Mesothelial cell of epicardium (in vitro differentiated cells): ENCODE data around the gene PRKD1. TPM values are rescaled to one million over a fixed set of nuclear protein-coding genes. Genes with fewer than 3 reads are reported as not detected.

Experiments
- DNase-seq, 2 experiments: peaks; one replicate each; pipeline ENCODE4 v3.0.0; 2021; ENCODE audit warnings: low spot score in 2 of 2; ENCODE audit not compliant: unreplicated experiment in 2 of 2
- H3K27ac Mint-ChIP-seq: 2 replicates; pipeline ENCODE4 v1.8.0; 2021; ENCODE audit warnings: mixed read lengths
- H3K27me3 Mint-ChIP-seq: 2 replicates; pipeline ENCODE4 v1.8.0; 2021; ENCODE audit warnings: low read depth, mixed read lengths
- H3K36me3 Mint-ChIP-seq: 2 replicates; pipeline ENCODE4 v1.8.0; 2021; ENCODE audit warnings: mixed read lengths
- H3K4me1 Mint-ChIP-seq: 2 replicates; pipeline ENCODE4 v1.8.0; 2021; ENCODE audit warnings: mixed read lengths
- H3K4me3 Mint-ChIP-seq: 2 replicates; pipeline ENCODE4 v1.8.0; 2021; ENCODE audit warnings: mild to moderate bottlenecking, moderate library complexity, mixed read lengths
- H3K9me3 Mint-ChIP-seq: 2 replicates; pipeline ENCODE4 v1.8.0; 2021; ENCODE audit warnings: mixed read lengths
- CTCF ChIP-seq: fragments of 200-600 bp; sonication (generic); IDR thresholded peaks from one replicate; pipeline ENCODE4 v1.5.0; 2021; ENCODE audit warnings: antibody characterized with exemption; ENCODE audit not compliant: unreplicated experiment
- total RNA-seq: library from RNA; stranded (reverse); gene quantifications from 3 replicates; pipeline ENCODE4 v1.2.1, GENCODE V29; 2021

The PRKD1 gene
- total RNA-seq, 1 donor from 2014 or later, result 27.3 TPM

GRCh38 chr14:29821242-29821641, 106.4 kb downstream of the PRKD1 start:
- Mint-ChIP-seq H3K27ac (peak overlapping the region; percentile 84), H3K36me3 (no peaks in the 10 kb centered on the region), H3K27me3 (no peaks in the 10 kb centered on the region), H3K9me3 (no peaks in the 10 kb centered on the region), H3K4me1 (peaks cover 38% of the 10 kb centered on the region), H3K4me3 (no peak overlapping the region)
- TF ChIP-seq CTCF, result no peak
- no peak for DNase-seq

GRCh38 chr14:29820785-29821184, 106.9 kb downstream of the PRKD1 start:
- H3K9me3 Mint-ChIP-seq, result no peaks in the 10 kb centered on the region
- H3K27ac Mint-ChIP-seq, result peak overlapping the region; percentile 31
- H3K4me3 Mint-ChIP-seq, result no peak overlapping the region
- TF ChIP-seq CTCF, result no peak
- no peak for DNase-seq
- H3K27me3 Mint-ChIP-seq, result no peaks in the 10 kb centered on the region
- H3K36me3 Mint-ChIP-seq, result no peaks in the 10 kb centered on the region
- H3K4me1 Mint-ChIP-seq, result peaks cover 38% of the 10 kb centered on the region

GRCh38 chr14:29817767-29818405, 109.8 kb downstream of the PRKD1 start:
- Mint-ChIP-seq H3K27me3 (peaks cover 2% of the 10 kb centered on the region), H3K27ac (no peak overlapping the region), H3K9me3 (no peaks in the 10 kb centered on the region), H3K4me3 (no peak overlapping the region), H3K4me1 (peaks cover 28% of the 10 kb centered on the region), H3K36me3 (no peaks in the 10 kb centered on the region)
- no peak for DNase-seq
- no peak for TF ChIP-seq CTCF

GRCh38 chr14:29815016-29815674, 112.5 kb downstream of the PRKD1 start:
- H3K27ac Mint-ChIP-seq, result peak overlapping the region; percentile 13
- no peak for TF ChIP-seq CTCF
- H3K9me3 Mint-ChIP-seq, result peaks cover 6% of the 10 kb centered on the region
- DNase-seq, result no peak
- H3K4me3 Mint-ChIP-seq, result no peak overlapping the region
- peaks cover 3% of the 10 kb centered on the region for H3K36me3 Mint-ChIP-seq
- peaks cover 4% of the 10 kb centered on the region for H3K4me1 Mint-ChIP-seq
- peaks cover 2% of the 10 kb centered on the region for H3K27me3 Mint-ChIP-seq

- Mint-ChIP-seq H3K36me3 (peaks cover 3% of the 10 kb centered on the region), H3K9me3 (peaks cover 6% of the 10 kb centered on the region), H3K27me3 (peaks cover 2% of the 10 kb centered on the region), H3K27ac (no peak overlapping the region), H3K4me1 (peaks cover 4% of the 10 kb centered on the region), H3K4me3 (no peak overlapping the region)
- TF ChIP-seq CTCF, result no peak
- DNase-seq, result no peak
Measured at GRCh38 chr14:29814156-29815015, 113.3 kb downstream of the PRKD1 start.
